ENCODE data around the gene ATP9A.

DNA sequence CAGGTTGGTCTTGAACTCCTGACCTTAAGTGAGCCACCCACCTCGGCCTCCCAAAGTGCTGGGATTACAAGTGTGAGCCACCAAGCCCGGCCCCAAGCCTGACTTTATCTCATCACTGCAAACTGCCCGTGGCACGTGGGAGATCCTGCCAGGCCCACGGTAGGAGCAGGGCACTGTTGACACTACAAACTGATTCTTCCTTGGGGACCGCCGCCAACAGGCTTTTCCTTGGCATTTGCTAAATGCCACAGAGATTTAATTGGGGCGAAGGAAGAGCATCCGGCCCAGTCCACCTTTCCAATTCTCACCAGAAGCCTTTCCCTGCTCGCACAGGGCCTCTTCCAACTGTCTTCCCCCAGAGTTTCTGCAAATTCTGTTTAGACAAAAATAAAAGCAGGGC, 11.0 kb downstream of the ATP9A start:
- TF ChIP-seq CTCF (IDR thresholded peaks at IDR 0.05 in 2 of 3, conservative IDR thresholded peaks at IDR 0.05 in 1 of 3; ENCODE audit: control insufficient read depth in 2 of 3, extremely low read depth in 1 of 3, insufficient read depth in 1 of 3, low read depth in 3 of 3, low read length in 3 of 3) = no peak
- no peak for TF ChIP-seq POLR2A (IDR thresholded peaks at IDR 0.05; ENCODE audit: low read depth, low read length)
- no peak for TF ChIP-seq FOXM1 (IDR thresholded peaks at IDR 0.05; ENCODE audit: low read depth, low read length)

All from GM12878 (cell line).